ENCODE measurements around the gene ATG16L1.

Gene ATG16L1

GRCh38 chr2:233336541-233336940 lies 85.1 kb downstream of the ATG16L1 start:
- DNase-seq, result no peak

DNA sequence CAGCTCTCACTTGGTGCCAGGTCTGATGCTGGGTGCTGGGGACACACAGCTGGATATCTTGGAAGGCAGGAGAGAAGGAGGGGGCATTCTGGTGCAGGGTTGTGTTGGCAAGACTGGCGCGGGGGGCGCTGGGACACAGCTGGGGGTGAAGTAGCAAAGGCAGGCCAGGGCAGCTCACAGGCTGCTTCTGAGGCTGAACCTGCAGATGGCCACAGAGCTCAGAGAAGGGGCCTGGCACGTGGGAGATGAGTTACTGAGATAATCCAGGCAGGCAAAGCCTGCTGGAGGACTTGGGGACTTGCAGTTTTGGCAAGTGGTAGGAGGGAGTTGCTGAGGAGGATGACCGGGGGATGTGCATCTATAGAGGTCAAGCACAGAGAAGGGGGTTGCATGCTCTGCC lies 86.6 kb downstream of the ATG16L1 start:
- DNase-seq, result no peak

GRCh38 chr2:233338812-233339368 lies 87.4 kb downstream of the ATG16L1 start:
- no peak for DNase-seq

DNA sequence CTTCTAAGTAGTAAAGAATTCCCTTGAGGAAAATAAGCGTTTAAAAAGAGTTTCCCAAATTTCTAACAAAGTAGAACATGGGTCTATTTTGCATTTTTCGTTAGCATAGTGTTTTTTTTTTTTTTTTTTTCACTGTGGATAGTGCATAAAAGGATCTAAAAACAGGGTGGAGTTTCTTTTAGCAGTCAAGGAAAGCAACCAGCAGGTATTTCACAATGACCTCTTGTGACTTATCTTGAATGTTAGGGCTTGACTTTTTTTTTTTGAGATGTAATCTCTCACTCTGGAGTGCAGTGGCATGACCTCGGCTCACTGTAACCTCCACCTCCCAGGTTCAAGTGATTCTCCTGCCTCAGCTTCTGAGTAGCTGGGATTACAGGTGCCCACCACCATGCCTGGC lies 88.0 kb downstream of the ATG16L1 start:
- no peak for DNase-seq

DNA sequence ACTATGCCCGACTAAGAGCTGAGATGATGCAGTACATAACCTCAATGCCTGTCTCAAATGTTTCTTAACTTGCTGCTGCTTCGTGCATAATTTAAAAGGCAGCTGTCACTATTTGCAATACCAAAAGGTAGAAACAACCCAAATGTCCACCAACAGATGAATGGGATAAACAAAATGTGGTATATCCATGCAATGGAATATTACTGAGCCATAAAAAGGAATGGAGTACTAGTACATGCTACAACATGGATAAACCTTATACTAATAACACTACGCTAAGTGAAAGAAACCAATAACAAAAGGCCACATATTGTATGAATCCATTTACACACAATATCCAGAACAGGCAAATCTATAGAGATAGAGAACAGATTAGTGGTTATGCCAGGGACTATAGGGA lies 89.8 kb downstream of the ATG16L1 start:
- no peak for DNase-seq

- DNase-seq, result no peak
These were observed 90.8 kb downstream of the ATG16L1 start for GRCh38 chr2:233342301-233342700.

GRCh38 chr2:233343171-233343705 lies 91.8 kb downstream of the ATG16L1 start:
- no peak for DNase-seq

All from activated CD4-positive, alpha-beta T cell treated with anti-CD3 and anti-CD28 coated beads for 4 hours (primary cell).